ENCODE measurements around the gene ANKRD16.
"Not testable (repeated sequence)": the region's sequence is repeated elsewhere in the genome, so short reads cannot be mapped to it uniquely, and the experiment has no call there.

ANKRD16 gene

DNA sequence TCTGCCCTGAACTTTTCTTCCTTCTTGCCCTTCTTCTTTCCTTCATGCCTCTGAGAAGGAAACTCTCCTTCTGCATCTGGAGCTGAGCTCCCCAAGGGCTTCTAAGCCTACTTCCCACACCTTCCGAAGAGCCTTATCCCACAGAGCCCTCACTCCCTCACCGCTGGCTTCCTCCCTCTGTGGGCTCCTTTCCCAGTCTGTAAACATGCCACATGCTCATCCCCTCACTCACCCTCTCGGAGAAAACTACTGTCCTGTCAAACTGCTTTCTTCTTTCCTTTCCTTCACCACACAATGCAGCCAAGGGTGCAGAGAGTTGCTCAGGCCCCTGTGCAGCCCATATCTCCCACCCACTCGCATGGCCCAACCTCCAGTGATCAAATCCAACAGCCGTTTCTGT lies 18.1 kb downstream of the ANKRD16 start:
- DNase-seq: no peak

DNA sequence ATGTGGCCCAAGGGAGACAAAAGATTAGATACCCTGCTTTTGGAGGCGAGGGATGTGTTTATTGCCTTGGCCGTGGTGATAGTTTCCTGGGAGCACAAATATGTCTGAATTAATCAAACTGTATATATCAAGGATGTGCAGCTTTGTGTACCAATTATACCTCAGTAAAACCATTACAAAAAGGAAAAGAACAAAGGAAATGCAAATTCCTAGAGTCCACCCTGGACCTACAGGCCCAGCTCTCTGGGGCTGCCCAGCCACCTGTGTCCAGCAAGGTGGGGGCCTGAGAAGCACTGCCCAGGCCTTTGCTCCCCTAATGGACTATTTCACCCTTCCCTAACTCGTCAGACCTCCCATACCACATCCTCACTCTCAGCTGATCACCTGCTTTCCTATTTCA lies 20.5 kb downstream of the ANKRD16 start:
- DNase-seq: no peak

DNA sequence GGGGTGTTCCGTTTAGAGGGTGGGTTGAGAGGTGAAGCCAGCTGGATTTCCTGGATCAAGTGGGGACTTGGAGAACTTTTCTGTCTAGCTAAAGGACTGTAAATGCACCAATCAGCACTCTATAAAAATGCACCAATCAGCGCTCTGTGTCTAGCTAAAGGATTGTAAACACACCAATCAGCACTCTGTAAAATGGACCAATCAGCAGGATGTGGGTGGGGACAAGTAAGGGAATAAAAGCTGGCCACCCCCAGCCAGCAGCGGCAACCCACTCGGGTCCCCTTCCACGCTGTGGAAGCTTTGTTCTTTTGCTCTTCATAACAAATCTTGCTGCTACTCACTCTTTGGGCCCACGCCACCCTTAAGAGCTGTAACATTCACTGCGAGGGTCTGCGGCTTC lies 21.3 kb downstream of the ANKRD16 start:
- DNase-seq: not testable (repeated sequence)

DNA sequence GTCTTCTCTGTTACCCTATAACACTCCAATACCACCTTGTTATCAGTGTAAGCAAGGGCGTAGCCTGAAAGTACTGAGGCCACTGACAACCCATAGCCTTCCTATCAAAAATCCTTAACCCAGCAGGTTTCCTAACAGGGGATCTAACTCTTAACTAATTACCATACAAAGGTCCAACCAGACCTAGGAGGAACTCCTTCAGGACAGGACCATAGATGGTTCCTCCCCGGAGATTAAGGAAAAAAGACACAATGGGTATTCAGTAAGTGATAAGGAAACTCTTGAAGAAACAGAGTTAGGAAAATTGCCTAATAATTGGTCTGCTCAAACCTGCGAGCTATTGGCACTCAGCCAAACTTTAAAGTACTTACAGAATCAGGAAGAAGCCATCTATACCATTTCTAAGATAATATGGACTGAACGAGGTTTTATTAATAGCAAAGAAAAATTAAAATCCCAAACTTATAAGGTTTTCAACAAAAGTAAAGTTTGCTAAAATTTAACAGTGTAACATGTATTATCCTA lies 22.5 kb downstream of the ANKRD16 start:
- not testable (repeated sequence) for DNase-seq

DNA sequence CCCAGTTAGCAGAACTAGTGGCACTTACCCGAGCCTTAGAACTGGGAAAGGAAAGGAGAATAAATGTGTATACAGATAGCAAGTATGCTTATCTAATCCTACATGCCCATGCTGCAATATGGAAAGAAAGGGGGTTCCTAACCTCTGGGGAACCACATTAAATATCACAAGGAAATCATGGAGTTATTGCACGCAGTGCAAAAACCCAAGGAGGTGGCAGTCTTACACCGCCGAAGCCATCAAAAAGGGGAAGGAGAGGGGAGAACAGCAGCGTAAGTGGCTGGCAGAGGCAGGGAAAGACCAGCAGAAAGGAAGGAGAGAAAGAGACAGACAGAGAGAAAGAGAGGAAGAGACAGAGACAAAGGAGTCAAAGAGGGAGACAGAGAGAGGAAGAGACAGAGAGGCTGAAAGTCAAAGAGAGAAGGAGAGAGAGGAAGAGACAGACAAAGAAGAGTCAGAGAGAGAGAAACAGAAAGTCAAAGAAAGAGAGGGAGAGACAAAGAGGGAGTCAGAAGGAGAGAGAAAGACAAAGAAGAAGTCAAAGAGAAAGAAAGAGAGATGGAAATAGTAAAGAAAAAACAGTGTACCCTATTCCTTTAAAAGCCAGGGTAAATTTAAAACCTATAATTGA lies 23.1 kb downstream of the ANKRD16 start:
- not testable (repeated sequence) for DNase-seq

DNA sequence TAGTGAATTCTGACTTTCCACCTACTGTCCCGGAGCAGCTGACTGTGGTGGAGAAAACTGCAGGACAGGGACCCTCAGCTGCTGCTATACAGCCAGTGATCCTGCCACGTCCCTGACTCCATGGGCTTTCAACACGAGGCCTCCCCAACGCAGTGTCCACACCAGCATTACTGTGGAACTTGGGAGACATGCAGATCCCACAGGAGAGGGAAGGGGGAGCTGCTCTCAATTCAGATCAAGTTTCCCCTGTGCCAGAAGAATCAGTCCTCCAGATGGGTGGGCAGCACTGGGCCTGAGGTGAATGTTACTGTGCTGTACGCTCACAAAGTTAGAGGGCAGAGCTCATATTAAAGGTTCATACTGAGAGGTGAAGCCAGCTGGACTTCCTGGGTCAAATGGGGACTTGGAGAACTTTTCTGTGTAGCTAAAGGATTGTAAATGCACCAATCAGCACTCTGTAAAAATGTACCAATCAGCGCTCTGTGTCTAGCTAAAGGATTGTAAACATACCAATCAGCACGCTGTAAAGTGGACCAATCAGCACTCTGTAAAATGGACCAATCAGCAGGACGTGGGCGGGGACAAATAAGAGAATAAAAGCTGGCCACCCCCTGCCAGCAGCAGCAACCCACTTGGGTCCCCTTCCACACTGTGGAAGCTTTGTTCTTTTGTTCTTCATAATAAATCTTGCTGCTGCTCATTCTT lies 26.6 kb downstream of the ANKRD16 start:
- DNase-seq: not testable (repeated sequence)

DNA sequence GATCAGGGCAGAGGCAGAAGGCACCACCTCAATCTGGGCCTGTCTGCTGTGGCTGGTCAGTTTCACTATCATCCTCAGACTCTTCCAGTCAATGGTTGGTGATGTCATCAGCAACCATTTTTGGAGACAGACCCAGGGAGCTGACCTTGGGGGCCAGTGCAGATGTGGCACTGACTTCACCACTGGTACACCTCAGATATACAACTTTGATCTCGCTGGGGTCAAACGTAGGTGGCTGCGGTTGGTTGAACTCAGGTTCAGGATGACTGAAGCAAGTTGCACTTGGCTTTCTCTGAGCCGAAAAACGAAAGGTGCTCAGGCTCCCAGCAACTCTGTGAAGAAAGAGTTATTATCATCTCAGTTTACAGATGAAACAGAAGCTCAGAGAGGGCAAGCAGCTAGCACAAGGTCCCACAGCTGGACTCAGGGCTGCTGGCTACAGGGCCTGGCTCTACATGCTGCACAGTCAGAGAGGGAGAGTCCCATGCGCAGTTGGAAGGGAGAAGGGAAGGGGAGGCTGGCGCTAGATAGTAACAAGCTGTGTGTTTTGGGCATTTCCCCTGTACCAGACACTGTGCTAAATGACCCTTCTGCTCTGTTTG lies 27.2 kb downstream of the ANKRD16 start:
- no peak for DNase-seq

DNA sequence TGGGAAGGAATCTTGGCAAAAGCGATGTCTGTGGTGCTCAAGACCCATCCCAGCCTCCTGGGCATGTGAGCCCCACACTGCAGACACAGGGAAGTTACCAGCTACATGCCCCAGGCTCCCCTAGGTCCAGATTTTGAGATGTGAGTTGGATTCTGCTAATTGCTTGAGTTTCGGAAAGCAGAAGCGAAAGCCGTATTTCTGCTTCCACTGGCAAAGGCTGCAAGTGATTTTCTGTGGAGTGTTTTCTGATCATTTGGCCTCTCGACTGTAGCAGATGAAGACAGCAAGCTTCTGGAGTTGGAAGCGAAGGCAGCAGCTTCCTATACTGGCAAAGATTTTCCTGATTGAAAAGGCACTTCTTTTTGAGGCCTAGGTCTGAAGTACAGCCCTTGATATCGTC lies 29.6 kb downstream of the ANKRD16 start:
- no peak for DNase-seq

DNA sequence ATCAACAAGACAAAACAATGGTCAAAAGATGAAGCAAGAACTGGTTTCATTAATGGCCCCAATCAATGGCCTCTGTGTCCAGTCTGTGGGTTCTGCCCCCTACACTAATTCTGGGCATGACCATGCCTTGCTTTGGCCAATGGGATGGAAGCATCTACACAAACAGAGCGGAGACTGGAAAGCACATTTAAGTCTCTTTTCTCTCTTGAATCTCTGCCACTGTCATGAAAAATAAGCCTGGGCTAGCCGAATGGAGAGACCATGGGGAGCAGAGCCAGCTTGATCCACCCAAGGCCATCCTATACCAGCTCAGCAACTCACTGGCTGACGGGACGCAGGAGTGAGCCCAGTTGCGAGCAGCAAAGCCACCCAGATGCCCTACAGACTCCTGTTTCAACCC lies 30.9 kb downstream of the ANKRD16 start:
- DNase-seq: no peak

DNA sequence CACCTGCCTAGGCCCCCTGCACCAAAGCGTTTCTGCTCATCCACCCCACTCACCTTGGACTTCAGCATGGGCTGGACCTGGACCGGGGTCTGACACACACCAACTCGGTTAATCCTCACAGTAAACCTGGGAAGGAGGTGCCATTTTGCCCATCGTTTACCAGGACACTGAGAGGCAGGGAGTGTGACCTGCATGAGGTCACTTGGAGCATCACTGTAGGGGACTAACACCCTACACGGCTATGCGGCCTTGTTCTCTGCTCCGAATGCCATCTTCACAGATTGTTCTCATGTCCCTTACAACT lies 33.0 kb downstream of the ANKRD16 start:
- DNase-seq: no peak

DNA sequence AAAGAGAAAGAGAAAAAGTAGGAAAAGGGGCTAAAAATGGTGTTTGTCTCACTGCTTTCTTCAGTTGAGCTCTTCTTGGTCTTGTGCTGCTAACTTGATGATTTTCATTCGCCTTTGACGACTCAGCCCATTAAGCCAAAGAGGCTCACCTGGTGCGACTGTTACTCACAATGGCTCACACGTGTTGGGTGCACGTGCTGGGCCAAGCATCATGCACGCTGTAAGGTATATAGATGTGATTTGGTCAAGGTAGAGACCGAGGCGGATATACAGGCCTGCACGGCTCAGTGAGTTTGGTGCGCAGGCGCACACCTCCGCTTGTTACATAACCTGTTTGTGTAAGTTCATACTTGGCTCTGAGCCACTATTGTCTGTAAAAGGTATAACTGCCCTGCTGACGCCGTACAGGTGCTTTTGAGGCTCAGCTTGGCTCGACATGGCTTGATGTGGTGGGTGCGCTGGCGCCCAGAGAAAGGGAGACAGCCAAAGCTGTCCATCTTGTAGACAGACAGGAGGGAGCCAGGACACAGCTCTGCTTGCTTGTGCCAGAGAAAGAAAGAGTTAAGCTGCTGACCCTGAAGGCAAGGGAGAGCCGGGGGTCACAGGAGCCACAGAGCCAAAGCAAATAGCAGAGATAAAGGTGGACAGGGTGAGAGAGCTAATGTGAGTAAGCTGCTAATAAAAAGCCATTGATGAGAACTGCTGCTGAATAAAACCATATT lies 33.6 kb downstream of the ANKRD16 start:
- DNase-seq: no peak

DNA sequence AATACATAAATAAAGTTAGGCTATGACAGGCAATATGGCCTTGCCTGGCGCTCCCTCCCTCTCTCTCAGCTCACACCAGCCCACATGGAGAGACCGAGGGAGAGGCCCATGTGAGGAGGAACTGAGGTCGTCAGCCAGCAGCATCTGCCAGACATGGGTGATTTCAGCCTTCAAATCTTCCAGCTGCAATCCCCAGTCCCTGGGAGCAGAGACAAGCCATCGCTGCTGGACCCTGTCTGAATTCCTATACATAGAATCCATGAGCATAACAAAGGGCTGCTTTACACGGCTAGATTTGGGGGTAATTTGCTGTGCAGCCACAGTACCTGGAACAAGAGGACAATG lies 35.6 kb downstream of the ANKRD16 start:
- no peak for DNase-seq

DNA sequence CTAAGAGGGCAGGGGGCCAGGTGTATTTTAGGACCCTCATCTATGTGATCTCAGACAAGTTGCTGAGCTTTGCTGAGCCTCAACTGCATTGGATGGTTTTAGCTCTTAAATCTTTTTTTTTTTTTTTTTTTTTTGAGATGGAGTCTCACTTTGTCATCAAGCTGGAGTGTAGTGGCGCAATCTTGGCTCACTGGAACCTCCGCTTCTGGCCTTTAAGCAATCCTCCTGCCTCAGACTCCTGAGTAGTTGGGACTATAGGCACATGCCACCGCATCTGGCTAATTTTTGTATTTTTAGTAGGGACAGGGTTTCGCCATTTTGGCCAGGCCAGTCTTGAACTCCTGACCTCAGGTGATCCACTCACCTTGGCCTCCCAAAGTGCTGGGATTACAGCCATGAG lies 43.0 kb downstream of the ANKRD16 start:
- not testable (repeated sequence) for DNase-seq

DNA sequence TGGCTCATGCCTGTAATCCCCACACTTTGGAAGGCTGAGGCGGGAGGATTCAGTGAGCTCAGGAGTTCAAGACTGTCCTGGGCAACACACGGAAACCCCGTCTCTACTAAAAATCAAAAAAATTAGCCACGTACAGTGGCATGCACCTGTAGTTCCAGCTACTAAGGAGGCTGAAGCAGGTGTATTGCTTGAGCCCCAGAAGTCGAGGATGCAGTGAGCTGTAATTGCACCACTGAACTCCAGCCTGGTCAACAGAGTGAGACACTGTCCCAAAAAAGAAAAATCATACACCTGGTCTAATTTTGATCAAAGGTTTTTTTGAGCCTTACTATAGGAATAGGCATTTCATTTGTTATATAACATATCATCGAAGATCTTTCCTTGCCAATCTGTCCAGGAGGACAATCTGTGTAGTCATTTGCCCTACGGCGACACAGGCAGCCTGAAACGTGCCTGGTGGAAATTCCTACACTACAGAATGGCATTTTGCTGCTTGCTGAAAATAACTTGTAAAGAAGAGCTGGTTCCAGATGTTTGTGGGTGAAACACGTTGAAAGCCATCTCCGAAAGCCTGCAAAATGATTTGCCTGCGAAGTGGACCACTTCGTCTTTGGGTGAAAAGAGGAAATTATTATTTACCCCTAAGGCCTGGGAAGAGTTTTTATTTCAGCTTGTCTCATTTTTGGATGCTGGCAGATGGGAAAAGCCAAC lies 45.2 kb downstream of the ANKRD16 start:
- DNase-seq: no peak

DNA sequence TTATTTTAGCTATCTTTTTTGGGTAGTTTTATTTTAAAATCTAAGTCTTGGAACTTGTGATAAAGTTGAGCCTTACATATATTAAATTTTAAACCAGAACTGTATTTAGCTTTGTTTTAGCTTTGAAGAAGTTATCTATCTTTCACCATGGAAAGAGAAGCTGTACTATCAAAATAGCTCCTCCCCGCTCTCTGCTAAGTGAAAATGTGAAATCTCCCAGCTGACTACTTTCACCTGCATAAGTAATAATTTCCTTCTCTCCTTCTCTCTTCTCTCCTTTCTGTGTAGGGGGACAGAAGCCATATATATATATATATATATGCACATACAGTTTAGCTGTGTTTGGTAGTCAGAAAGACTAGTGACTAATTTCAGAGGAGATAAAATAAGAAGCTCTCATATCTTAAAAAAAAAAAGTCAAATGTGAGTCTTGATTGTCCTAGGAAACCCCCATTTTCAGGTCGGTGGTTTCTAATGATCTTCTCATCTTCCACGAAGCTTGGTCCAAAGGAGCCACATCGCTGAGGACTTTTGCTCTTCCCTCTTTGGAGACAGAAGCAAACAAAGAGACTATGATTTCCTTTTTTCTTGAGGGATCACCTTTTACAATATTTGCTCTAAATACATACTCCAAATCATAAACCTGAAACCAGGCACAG lies 45.9 kb downstream of the ANKRD16 start:
- no peak for DNase-seq

DNA sequence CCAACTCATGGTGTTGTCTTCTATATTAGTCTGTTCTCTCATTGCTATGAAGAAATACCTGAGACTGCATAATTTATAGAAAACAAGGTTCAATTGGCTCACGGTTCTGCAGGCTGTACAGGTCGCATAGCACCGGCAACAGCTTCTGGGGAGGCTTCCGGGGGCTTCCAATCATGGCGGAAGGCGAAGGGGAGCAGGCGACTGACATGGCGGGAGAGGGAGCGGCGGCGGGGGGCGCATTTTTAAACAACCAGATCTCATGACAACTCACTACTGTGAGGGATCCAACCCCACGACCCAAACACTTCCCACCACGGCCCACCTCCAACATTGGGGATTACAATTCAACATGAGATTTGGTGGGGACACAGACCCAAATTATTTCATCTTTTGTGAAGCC lies 47.7 kb downstream of the ANKRD16 start:
- DNase-seq: no peak

DNA sequence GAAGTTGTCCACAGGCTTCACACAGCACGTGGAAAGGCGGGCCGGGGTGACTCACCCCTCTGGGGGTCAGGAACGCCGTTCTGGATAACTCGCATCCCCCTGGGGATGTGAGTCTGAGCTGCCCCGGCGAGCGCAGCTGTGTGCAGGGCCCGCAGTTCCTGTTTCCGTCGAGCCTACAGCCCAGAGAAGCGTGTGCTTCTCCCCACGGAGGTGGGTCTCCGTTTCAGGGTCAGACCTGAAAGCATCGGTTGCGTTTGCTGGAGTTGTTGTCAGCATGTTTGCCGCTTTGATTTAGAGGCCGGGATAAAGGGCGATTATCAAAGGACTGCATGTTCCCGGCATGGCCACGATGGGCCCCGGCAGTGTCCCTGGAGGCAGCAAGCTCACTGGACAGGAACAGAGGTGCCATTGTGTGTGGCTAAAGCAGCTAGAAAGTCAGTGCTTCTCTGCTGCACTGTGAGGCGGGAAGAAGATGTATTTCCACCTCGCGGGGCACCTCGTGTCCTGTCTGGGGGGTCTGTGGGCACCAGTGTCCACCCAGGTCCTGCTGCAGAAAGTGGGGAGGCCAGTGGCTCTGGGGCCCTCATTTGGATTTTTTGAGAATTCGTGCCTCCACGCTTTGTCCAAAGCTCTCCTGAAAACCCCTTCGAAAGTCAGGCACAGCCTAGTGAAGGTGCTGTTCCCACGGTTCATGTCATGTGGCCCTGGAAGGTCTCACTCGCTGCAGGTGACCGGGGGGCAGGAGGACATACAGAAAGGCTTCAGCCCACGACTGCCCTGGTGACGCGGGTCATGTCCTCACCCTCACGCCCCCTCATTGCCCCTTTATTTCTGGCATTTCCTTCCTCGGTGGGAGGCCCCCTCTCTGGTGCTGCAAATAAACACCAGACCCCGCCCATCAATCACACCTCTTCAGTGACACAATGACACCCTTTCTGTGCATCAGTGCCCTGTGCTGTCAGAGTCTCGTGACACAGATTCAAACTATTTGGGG lies 49.1 kb downstream of the ANKRD16 start:
- DNase-seq: no peak

DNA sequence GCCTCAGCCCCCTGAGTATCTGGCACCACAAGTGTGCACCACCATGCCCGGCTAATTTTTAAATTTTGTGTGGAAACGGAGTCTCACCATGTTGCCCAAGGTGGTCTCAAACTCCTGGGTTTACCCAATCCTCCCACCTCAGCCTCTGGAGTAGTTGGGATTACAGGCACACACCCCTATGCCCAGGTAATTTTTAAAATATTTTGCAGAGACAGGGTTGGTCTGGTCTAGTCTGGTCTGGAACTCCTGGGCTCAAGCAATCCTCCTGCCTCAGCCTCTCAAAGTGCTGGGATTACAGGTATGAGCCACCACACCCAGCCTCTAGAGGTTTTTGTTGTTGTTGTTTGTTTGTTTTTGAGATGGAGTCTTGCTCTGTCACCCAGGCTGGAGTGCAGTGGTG lies 53.5 kb downstream of the ANKRD16 start:
- DNase-seq: not testable (repeated sequence)

DNA sequence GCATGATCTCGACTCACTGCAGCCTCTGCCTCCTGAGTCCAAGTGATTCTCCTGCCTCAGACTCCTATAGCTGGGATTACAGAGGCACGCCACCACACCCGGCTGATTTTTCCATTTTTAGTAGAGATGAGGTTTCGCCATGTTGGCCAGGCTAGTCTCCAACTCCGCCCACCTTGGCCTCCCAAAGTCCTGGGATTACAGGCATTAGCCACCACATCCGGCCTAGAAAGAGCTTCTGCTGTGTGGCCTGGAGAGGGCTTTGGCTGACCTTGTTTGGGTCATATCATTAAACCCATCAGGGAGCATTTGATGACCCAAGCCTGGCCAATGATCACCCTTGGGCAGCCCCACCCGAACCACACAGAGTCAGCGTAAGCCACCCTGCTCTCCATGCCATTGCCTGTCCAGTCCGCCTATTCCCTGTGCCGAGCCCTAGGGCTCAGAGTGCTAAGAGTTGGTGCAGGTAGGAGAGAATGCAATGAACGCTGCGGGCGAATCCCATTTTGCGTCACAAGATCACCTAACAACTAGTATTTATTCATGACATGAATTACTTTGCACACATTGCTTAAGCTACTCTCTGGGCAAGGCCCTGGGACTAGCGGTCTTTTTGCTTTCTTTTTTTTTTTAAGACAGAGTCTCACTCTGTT lies 54.1 kb downstream of the ANKRD16 start:
- no peak for DNase-seq

DNA sequence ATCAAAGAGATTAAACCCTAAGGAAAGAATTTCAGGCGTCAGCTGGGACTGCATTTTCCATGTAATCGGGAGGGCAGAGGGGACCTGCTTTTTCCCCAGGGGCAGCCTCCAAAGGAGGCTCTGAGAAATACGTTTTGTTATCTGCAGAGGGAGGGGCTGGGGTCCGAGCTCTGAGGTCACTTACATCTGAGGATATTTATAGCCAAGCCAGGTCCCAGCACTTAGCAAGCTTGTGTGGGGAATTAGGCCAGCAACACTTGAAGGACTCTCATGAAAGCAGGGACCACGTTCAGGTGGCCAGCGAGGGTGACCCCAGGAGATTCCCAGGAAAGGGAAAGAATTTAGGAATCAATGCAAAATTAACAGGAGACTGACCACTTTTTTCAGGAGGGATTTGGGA lies 55.9 kb downstream of the ANKRD16 start:
- DNase-seq: no peak

DNA sequence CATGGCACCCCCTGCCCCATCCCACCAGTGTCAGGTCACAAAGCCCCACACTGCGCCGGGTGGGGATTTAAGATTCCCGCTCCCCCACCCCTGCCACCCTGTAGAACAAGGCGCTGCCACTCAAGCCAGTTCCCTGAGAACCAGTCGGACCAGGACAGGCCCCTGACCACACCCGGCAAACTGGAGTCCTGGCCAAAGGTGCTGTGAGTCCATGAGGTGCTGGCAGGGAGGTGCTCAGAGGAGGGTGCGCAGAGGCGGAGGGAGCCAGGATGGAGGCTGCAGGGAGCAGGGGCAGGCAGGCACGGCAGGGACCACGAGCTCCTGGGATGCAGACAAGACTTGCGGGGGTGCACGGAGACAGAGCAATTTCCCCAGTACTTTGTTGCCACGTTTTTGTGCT lies 56.7 kb downstream of the ANKRD16 start:
- DNase-seq: no peak

Data from NCI-H524 treated with DMSO at 0.1 percent for 48 hours (cell line).